Stimulated activated naive CD4-positive, alpha-beta T cell treated with Interleukin-2 at 50 U/mL for 16 hours (primary cell): ENCODE results near the gene DUS1L.

Experiments used
- DNase-seq: peaks from one replicate; lab custom pipeline; 2025; lab: John Stamatoyannopoulos, UW

The DUS1L gene

GRCh38 chr17:82087961-82088837 is 22.6 kb upstream of the DUS1L start:
- DNase-seq, result no peak

GRCh38 chr17:82086941-82087906 is 21.6 kb upstream of the DUS1L start:
- no peak for DNase-seq

DNA sequence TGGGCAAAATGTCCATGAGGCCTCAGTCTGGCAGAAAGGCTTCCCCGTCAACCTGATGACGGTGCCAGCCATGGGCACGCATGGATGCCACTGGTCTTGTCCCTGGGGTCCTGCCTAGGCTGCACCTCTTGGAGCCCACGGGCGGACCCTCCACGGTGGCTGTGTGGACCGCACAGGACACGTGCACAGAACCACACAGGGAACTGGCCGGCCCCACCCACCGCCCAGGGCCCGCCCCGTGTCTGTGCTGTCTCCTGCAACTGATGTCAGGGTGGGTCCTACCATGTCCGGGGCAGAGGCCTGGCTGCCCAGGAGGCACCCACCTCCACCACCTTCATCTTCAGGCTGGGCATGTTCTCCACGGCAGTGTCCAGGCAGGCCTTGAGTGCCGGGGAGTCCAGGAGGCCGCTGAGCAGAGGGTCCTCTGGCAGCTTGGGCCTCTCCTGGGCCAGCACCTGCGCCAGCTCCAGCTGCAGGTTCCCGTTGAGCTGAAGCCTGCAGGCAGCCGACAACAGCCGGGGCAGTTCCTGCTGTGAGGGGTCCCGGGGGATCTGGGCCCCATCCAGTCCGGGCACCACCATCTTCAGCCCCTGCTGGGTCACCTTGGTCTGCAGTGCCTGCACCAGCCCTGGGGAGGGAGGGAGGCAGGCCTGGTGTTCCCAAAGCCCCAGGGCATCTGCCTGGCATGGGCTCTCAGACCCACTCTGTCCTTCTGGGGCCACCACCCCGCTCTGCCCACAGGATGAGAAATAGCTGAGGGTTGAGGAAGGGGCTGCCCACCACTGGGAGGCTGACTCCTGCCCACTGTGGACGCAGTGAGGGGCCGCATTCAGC is 20.5 kb upstream of the DUS1L start:
- DNase-seq, result no peak

GRCh38 chr17:82085031-82085861 is 19.6 kb upstream of the DUS1L start:
- no peak for DNase-seq

GRCh38 chr17:82084373-82085030 is 18.9 kb upstream of the DUS1L start:
- DNase-seq, result no peak

DNA sequence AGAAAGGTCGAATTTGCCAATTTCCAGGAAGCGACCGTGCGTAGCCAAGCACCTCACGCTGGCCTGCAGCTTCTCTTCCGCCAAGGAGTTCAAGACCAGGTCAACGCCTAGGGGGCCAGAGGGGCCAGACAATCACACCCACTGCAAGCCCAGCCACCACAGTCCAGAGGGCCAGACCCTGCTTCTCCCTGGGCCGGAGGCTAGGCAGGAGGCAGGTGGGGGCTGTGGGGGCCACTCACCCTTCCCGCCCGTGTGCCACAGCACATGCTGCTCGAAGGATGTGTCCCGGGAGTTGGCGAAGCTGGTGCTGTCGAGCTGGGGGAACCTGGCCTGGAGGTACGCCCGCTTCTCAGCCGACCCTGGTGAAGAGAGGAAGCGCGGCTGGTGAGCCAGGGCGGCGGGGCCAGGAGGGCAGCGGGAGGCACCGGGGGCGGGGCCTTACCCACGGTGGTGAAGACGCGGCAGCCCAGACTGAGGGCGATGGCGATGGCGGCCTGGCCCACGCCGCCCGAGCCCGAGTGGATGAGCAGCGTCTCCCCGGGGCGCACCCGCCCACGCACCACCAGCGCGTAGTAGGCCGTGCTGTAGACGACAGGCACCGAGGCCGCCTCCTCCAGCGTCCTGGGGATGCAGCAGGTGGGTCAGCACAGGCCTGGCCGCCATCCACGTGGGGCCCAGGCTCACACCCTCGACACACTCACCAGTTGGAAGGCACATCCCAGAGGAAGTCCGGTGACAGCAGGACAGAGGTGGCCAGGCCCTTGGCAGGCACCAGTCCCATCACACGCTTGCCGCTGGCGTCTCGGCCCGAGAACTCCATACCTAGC is 18.1 kb upstream of the DUS1L start:
- DNase-seq, result no peak

DNA sequence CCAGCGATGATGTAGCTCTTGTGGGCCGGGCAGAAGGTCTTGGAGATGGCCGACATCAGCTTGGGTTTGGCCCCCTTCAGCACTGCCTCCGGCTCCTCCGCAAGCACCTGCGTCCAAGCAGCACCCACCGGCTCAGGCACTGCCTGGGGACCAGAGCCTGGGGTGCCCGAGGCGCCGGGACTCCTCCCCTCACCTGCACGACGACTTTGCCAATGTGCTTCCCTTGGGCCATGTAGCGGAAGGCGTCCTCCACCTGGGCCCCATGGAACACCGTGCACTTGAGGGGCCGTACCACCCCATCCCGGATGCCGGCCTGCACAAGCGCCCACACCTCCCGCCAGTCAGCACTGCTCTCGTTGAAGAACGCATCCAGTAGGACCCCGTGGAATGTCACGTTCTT is 17.4 kb upstream of the DUS1L start:
- DNase-seq, result no peak

- DNase-seq, result no peak
Observed at GRCh38 chr17:82082456-82082855, 16.9 kb upstream of the DUS1L start.

DNA sequence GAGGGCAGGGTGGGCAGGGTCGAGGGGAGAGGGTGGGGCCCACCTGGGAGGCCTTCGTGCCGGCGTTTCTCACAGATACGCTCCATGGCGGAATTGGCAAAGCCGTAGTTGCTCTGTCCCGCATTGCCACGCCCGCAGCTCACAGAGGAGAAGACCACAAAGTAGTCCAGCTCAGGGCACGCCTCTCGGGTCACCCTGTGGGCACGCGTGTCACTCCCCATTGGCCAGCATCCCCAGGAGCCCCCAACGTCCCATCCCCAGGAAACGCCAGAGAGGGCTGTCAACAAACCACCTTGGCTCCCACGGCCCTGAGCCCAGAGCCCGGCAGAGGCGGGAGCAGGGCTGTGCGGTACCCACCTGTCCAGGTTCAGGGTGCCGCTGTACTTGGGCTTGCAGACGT is 16.4 kb upstream of the DUS1L start:
- DNase-seq, result no peak

DNA sequence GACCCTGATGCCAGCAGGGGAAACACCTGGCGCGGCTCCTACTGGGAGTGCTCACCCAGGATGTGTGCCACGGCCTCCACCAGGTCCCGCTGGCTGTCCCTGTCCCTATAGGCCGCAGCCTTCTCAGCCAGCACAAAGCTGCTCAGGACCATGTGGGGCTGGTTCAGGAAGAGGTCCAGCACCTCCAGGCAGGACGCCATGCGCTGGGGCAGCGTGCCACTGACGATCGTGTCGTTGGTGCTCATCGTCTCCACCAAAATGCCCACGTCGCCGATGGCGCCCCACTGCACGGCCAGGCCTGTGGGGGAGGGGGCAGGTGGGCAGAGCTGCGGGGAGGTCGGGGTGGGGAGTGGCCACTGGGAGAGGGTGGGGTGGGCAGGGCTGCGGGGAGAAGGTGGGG is 15.9 kb upstream of the DUS1L start:
- DNase-seq, result no peak

- DNase-seq, result no peak
Observed at GRCh38 chr17:82080789-82081464, 15.3 kb upstream of the DUS1L start.

GRCh38 chr17:82080048-82080788 is 14.6 kb upstream of the DUS1L start:
- DNase-seq, result no peak

GRCh38 chr17:82079001-82079677 is 13.5 kb upstream of the DUS1L start:
- no peak for DNase-seq

DNA sequence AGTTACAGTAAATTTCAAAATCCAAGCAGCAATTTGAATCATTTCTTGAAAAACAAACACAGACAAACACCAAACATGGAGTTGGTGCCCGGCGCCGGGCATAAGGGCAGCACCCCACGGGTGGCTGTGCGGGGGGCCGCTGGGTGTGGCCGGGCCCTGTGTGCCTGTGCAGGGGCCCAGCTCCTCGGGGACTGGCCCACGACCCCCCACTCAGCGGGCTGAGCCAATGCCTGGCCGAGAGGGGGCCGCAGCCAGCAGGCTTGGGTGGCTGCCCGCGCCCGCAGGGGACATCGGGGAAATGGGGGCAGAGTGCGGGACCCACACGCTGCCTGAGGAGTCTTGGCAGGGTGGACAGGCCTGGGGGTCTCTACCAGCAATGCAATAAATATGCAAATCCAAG is 12.8 kb upstream of the DUS1L start:
- DNase-seq, result no peak

GRCh38 chr17:82077617-82078358 is 12.2 kb upstream of the DUS1L start:
- DNase-seq, result no peak

GRCh38 chr17:82076785-82077591 is 11.4 kb upstream of the DUS1L start:
- DNase-seq, result no peak
